ENCODE data around the gene SOX15. TPM values are rescaled to one million over a fixed set of nuclear protein-coding genes. Genes with fewer than 3 reads are reported as not detected.

Gene SOX15
- total and polyA plus RNA-seq, 2 of the 13 experiments (the other 11 are each of a cell fraction or from before 2014, with no cell fraction given), result 0.07 to 0.18 TPM

DNA sequence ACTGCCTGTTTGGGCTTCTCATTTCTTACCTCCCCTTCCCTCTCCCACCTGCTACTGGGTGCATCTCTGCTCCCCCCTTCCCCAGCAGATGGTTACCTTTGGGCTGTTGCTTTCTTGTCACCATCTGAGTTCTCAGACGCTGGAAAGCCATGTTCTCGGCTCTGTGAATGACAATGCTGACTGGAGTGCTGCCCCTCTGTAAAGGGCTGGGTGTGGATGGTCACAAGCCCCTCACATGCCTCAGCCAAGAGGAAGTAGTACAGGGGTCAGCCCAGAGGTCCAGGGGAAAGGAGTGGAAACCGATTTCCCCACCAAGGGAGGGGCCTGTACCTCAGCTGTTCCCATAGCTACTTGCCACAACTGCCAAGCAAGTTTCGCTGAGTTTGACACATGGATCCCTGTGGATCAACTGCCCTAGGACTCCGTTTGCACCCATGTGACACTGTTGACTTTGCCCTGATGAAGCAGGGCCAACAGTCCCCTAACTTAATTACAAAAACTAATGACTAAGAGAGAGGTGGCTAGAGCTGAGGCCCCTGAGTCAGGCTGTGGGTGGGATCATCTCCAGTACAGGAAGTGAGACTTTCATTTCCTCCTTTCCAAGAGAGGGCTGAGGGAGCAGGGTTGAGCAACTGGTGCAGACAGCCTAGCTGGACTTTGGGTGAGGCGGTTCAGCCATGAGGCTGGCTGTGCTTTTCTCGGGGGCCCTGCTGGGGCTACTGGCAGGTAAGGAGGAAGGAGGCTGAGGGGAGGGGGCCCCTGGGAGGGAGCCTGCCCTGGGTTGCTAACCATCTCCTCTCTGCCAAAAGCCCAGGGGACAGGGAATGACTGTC is 10.7 kb downstream of the SOX15 start, which contains the start of gene CD68 (continued):
- TF ChIP-seq PHF8 (CRISPR knock-in tag; IDR thresholded peaks at IDR 0.05), result peak; percentile 18; the same call in 1 of the 2 replicates
- TF ChIP-seq PCBP2 (optimal IDR thresholded peaks at IDR 0.05; ENCODE audit: low read depth, low read length, poor library complexity, severe bottlenecking), result no peak
- TF ChIP-seq ZNF20 (CRISPR knock-in tag; IDR thresholded peaks at IDR 0.05), result no peak
- TF ChIP-seq HOXA7 (CRISPR knock-in tag; IDR thresholded peaks at IDR 0.05), result no peak
- no peak for TF ChIP-seq ZNF781 (CRISPR knock-in tag; IDR thresholded peaks at IDR 0.05; ENCODE audit: borderline replicate concordance, not compliant biosample characterization)
- peak; percentile 59; the same call in 1 of the 2 replicates for TF ChIP-seq ZSCAN9 (CRISPR knock-in tag; IDR thresholded peaks at IDR 0.05; ENCODE audit: borderline replicate concordance)
- no peak for TF ChIP-seq CHCHD3 (CRISPR knock-in tag; IDR thresholded peaks at IDR 0.05)
- TF ChIP-seq ZNF562 (CRISPR knock-in tag; IDR thresholded peaks at IDR 0.05; ENCODE audit: borderline replicate concordance), result peak; percentile 61
- TF ChIP-seq, protein P1, sequence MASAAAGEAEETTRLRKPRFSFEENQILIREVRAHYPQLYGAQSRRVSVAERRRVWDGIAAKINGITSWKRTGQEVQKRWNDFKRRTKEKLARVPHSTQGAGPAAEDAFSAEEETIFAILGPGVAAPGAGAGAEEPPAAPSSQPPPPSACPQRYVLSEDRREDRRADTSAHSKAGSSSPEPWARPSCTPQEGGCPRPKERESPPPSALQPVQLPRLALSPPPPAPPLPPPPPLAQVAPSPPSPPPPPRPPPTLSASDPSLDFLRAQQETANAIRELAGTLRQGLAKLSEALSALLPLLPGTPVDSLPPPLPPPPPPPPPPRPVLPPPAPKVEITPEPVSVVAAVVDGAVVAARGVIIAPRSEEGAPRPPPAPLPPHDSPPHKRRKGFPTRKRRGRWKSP (CRISPR knock-in tag; IDR thresholded peaks at IDR 0.05), result peak; percentile 75
- no peak for TF ChIP-seq KLF11 (CRISPR knock-in tag; IDR thresholded peaks at IDR 0.05)
- TF ChIP-seq REXO4 (CRISPR knock-in tag; IDR thresholded peaks at IDR 0.05; ENCODE audit: borderline replicate concordance), result no peak
- TF ChIP-seq, protein P2, sequence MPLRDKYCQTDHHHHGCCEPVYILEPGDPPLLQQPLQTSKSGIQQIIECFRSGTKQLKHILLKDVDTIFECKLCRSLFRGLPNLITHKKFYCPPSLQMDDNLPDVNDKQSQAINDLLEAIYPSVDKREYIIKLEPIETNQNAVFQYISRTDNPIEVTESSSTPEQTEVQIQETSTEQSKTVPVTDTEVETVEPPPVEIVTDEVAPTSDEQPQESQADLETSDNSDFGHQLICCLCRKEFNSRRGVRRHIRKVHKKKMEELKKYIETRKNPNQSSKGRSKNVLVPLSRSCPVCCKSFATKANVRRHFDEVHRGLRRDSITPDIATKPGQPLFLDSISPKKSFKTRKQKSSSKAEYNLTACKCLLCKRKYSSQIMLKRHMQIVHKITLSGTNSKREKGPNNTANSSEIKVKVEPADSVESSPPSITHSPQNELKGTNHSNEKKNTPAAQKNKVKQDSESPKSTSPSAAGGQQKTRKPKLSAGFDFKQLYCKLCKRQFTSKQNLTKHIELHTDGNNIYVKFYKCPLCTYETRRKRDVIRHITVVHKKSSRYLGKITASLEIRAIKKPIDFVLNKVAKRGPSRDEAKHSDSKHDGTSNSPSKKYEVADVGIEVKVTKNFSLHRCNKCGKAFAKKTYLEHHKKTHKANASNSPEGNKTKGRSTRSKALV (CRISPR knock-in tag; IDR thresholded peaks at IDR 0.05), result peak; percentile 85; the same call in 1 of the 2 replicates
- peak; percentile 94 for TF ChIP-seq TGIF2 (CRISPR knock-in tag; IDR thresholded peaks at IDR 0.05)
- TF ChIP-seq CBX2 (IDR thresholded peaks at IDR 0.05; ENCODE audit: low read depth, low read length), result no peak
- TF ChIP-seq CBX2 (CRISPR knock-in tag; IDR thresholded peaks at IDR 0.05; ENCODE audit: low read depth), result no peak
- TF ChIP-seq, protein P3, sequence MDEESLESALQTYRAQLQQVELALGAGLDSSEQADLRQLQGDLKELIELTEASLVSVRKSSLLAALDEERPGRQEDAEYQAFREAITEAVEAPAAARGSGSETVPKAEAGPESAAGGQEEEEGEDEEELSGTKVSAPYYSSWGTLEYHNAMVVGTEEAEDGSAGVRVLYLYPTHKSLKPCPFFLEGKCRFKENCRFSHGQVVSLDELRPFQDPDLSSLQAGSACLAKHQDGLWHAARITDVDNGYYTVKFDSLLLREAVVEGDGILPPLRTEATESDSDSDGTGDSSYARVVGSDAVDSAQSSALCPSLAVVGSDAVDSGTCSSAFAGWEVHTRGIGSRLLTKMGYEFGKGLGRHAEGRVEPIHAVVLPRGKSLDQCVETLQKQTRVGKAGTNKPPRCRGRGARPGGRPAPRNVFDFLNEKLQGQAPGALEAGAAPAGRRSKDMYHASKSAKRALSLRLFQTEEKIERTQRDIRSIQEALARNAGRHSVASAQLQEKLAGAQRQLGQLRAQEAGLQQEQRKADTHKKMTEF (CRISPR knock-in tag; IDR thresholded peaks at IDR 0.05), result peak; percentile 90
- TF ChIP-seq TP53 (CRISPR knock-in tag; conservative IDR thresholded peaks at IDR 0.05), result no peak
- TF ChIP-seq, protein P4, sequence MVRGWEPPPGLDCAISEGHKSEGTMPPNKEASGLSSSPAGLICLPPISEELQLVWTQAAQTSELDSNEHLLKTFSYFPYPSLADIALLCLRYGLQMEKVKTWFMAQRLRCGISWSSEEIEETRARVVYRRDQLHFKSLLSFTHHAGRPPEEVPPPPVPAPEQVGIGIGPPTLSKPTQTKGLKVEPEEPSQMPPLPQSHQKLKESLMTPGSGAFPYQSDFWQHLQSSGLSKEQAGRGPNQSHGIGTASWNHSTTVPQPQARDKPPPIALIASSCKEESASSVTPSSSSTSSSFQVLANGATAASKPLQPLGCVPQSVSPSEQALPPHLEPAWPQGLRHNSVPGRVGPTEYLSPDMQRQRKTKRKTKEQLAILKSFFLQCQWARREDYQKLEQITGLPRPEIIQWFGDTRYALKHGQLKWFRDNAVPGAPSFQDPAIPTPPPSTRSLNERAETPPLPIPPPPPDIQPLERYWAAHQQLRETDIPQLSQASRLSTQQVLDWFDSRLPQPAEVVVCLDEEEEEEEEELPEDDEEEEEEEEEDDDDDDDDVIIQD (CRISPR knock-in tag; IDR thresholded peaks at IDR 0.05; ENCODE audit: low read depth), result no peak
- TF ChIP-seq TCF7 (IDR thresholded peaks at IDR 0.05; ENCODE audit: low read depth), result no peak
- TF ChIP-seq ZNF841 (CRISPR knock-in tag; IDR thresholded peaks at IDR 0.05; ENCODE audit: borderline replicate concordance), result no peak
- TF ChIP-seq NCOR1 (IDR thresholded peaks at IDR 0.05; ENCODE audit: borderline replicate concordance, low read length), result no peak; the same call in 1 of the 2 replicates
- peak; percentile 75 for TF ChIP-seq RBFOX2 (IDR thresholded peaks at IDR 0.05; ENCODE audit: low read depth, low read length)
- TF ChIP-seq ZBTB38 (CRISPR knock-in tag; IDR thresholded peaks at IDR 0.05), result peak; percentile 9; the same call in 1 of the 2 replicates
- peak; percentile 60; the same call in 1 of the 2 replicates for TF ChIP-seq ZNF572 (CRISPR knock-in tag; IDR thresholded peaks at IDR 0.05)

Measured in HepG2 (cell line).